ENCODE results near the gene MRPS34. TPM values are rescaled to one million over a fixed set of nuclear protein-coding genes. Genes with fewer than 3 reads are reported as not detected.
"Not testable (repeated sequence)": the region's sequence is repeated elsewhere in the genome, so short reads cannot be mapped to it uniquely, and the experiment has no call there.

Gene MRPS34
- total and polyA plus RNA-seq, 12 donors, result 57.8 to 141 (median 79.5) TPM

DNA sequence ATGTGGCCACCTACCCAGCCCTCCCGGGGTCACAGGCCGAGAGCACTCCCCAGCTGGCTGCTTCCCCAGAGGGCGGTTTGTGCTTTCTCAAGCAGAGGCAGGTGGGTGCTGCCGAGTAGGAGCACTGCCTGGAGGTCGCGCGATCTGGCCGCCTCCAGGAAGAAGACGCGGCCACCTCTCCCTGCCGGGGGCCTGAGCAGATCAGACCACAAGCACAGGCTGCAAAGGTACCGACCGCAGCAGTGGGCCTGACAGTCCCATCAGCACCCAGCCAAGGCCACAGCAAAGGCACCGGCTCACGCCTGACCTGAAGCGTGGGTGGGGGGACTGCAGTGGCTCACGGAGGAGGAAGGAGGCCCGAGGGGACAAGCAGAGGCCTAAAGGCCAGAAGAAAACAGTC, 35.8 kb upstream of the MRPS34 start:
- intact Hi-C loops (cut with DNase I), result no loop called here
- H3K4me3 ChIP-seq, result no peak overlapping the region
- H3K36me3 ChIP-seq, result peaks cover 0 to 81% (median 18%) of the 10 kb centered on the region in 9 donors
- 80 to 88% methylated on average over 18 of the region's 18 CpGs for WGBS, 2 donors
- DNase-seq (no peak), ATAC-seq (no peak)
- no peaks in the 10 kb centered on the region for H3K27me3 ChIP-seq
- no peaks in the 10 kb centered on the region for H3K4me1 ChIP-seq
- peaks cover 0 to 4% (median 0%) of the 10 kb centered on the region in 11 donors for H3K9me3 ChIP-seq
- H3K27ac ChIP-seq, result no peak overlapping the region
- no peak for TF ChIP-seq CTCF (IDR thresholded peaks at IDR 0.05)

DNA sequence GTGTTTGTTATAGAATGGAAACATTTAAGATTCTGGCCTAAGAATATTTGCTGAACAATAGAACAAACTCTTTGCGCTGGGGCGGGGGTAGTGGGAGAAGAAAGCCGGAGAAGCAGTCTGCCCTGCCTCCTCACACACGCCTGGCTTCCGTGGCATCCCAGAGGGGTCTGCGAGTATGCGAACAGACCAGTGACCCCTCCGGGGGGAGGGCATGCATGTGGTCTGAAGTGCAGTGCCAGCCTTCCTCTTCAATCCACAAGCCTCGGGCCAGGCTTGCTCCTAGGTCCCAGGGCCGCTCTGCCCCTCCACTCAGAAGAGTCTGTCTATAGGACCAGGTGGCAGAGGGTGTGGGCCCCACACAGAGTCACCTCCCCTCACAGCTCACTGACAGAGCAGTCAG, 34.7 kb upstream of the MRPS34 start:
- intact Hi-C loops (cut with DNase I), result no loop called here

GRCh38 chr16:1800701-1801100, 27.8 kb upstream of the MRPS34 start:
- peak in 1 of 2 donors; percentile 2 for DNase-seq
- Histone ChIP-seq H3K27me3 (no peaks in the 10 kb centered on the region), H3K9me3 (peaks cover 0 to 17% (median 0%) of the 10 kb centered on the region in 11 donors), H3K27ac (no peak overlapping the region), H3K4me3 (no peak overlapping the region), H3K36me3 (peaks cover 0 to 15% (median 0%) of the 10 kb centered on the region in 9 donors), H3K4me1 (no peaks in the 10 kb centered on the region)
- WGBS, 2 donors, result 84% methylated on average over 10 of the region's 10 CpGs
- no peak for TF ChIP-seq CTCF (IDR thresholded peaks at IDR 0.05)
- no peak for ATAC-seq
- intact Hi-C loops (cut with DNase I), result no loop called here

More for the DNA sequence above, 34.7 kb upstream of the MRPS34 start:
- H3K4me3 ChIP-seq, result no peak overlapping the region
- WGBS, 2 donors, result 88 to 92% methylated on average over 10 of the region's 10 CpGs
- ATAC-seq, result no peak
- no peaks in the 10 kb centered on the region for H3K27me3 ChIP-seq
- H3K27ac ChIP-seq, result no peak overlapping the region
- no peak for DNase-seq
- no peaks in the 10 kb centered on the region for H3K4me1 ChIP-seq
- peaks cover 0 to 4% (median 0%) of the 10 kb centered on the region in 11 donors for H3K9me3 ChIP-seq
- peaks cover 0 to 75% (median 18%) of the 10 kb centered on the region in 9 donors for H3K36me3 ChIP-seq
- TF ChIP-seq CTCF (IDR thresholded peaks at IDR 0.05), result no peak

GRCh38 chr16:1799263-1799662, 26.3 kb upstream of the MRPS34 start:
- WGBS, 2 donors, result 83 to 87% methylated on average over 5 of the region's 5 CpGs
- intact Hi-C loops (cut with DNase I), result loop anchor here in 1 of 10 donors (10.0 kb wide), 1 partner anchor 64 kb away; no protein-coding TSS in a partner anchor

GRCh38 chr16:1794908-1795666, 22.2 kb upstream of the MRPS34 start:
- H3K36me3 ChIP-seq, result peaks cover 0 to 24% (median 0%) of the 10 kb centered on the region in 9 donors
- 82 to 85% methylated on average over 31 to 32 of the region's 32 CpGs for WGBS, 2 donors
- no peaks in the 10 kb centered on the region for H3K4me1 ChIP-seq
- TF ChIP-seq CTCF (IDR thresholded peaks at IDR 0.05), result no peak
- H3K27ac ChIP-seq, result no peak overlapping the region
- no peak for ATAC-seq
- H3K9me3 ChIP-seq, result peaks cover 0 to 17% (median 0%) of the 10 kb centered on the region in 11 donors
- DNase-seq, result peak in 1 of 2 donors; percentile 2
- no peak overlapping the region for H3K4me3 ChIP-seq
- intact Hi-C loops (cut with DNase I), result loop anchor here in 1 of 10 donors (10.0 kb wide), 1 partner anchor 60 kb away; no protein-coding TSS in a partner anchor
- no peaks in the 10 kb centered on the region for H3K27me3 ChIP-seq

More at GRCh38 chr16:1799263-1799662, 26.3 kb upstream of the MRPS34 start:
- not testable (repeated sequence) for H3K27ac ChIP-seq, DNase-seq, H3K4me1 ChIP-seq, H3K4me3 ChIP-seq, H3K36me3 ChIP-seq, ATAC-seq, H3K27me3 ChIP-seq
- H3K9me3 ChIP-seq, result peaks cover 0 to 17% (median 0%) of the 10 kb centered on the region in 11 donors
